Esophagus squamous epithelium (tissue), 5 donors: Measurements from ENCODE around the gene COMMD10. TPM values are rescaled to one million over a fixed set of nuclear protein-coding genes. Genes with fewer than 3 reads are reported as not detected.

Source experiments
- DNase-seq: peaks from one replicate; lab custom pipeline; 2025; lab: John Stamatoyannopoulos, UW
- H3K27ac ChIP-seq, 4 donors: fragments of 200-600 bp; sonication (generic); one replicate each; pipeline ENCODE4 v1.5.1; 2016 to 2019; ENCODE audit warnings: mild to moderate bottlenecking in 1 of 4
- H3K27me3 ChIP-seq, 4 donors: fragments of 200-600 bp; sonication (generic); 1 replicate in 3 of 4; 2 replicates in 1 of 4; pipeline versions ENCODE4 v1.5.1 to v1.6.0; 2017 to 2021; ENCODE audit warnings: antibody characterized with exemption in 1 of 4
- H3K36me3 ChIP-seq, 3 donors: fragments of 200-600 bp; sonication (generic); one replicate each; pipeline ENCODE4 v1.5.1; 2016 to 2019
- H3K4me1 ChIP-seq, 3 donors: fragments of 200-600 bp; sonication (generic); one replicate each; pipeline ENCODE4 v1.5.1; 2017 to 2019
- H3K4me3 ChIP-seq, 4 donors: fragments of 200-600 bp; sonication (generic); 1 replicate in 3 of 4; 2 replicates in 1 of 4; pipeline ENCODE4 v1.5.1; 2016 to 2019; ENCODE audit warnings: mild to moderate bottlenecking in 2 of 4, moderate library complexity in 1 of 4
- H3K9me3 ChIP-seq, 3 donors: fragments of 200-600 bp; sonication (generic); one replicate each; pipeline ENCODE4 v1.5.1; 2016 to 2019
- CTCF ChIP-seq, 6 experiments: fragments of 450-650 bp in 4 of 6; fragments of 200-600 bp in 2 of 6; sonication (generic) in 2 of 6; IDR thresholded peaks; one replicate each; pipeline ENCODE4 v1.5.1; 2016 to 2019; ENCODE audit warnings: antibody characterized with exemption in 6 of 6, mild to moderate bottlenecking in 4 of 6, moderate library complexity in 4 of 6
- POLR2A ChIP-seq, 4 donors: fragments of 450-650 bp; IDR thresholded peaks; one replicate each; pipeline ENCODE4 v1.6.1; 2017; ENCODE audit warnings: antibody characterized with exemption in 4 of 4, mild to moderate bottlenecking in 4 of 4, moderate library complexity in 3 of 4
- WGBS, 2 donors: methylation state at CpG; one replicate each; pipeline ENCODE4 v1.1.5; 2018; 5-methylcytosine and 5-hydroxymethylcytosine counted together
- intact Hi-C: fragments of 100-400 bp; cut with DNase I; formaldehyde crosslinking; loops from one replicate; pipeline ENCODE4 v1.15.0; 2022
- total RNA-seq, 4 donors: library from RNA; depleted of rRNA; stranded (reverse); fragments of >200 nt; gene quantifications; one replicate each; pipeline ENCODE4 v1.1.0, GENCODE V29; 2016
- donor health status: DM: yes; HTN: yes; CAD: no.

COMMD10 gene
- total RNA-seq, 4 donors from 2014 or later = 14.1 to 29.0 (median 18.7) TPM

- Histone ChIP-seq H3K4me1 (no peaks in the 10 kb centered on the region), H3K27ac (no peak overlapping the region), H3K9me3 (peaks cover 0 to 19% (median 0%) of the 10 kb centered on the region in 3 donors), H3K4me3 (no peak overlapping the region), H3K27me3 (no peaks in the 10 kb centered on the region), H3K36me3 (peaks cover 0 to 5% (median 0%) of the 10 kb centered on the region in 3 donors)
- TF ChIP-seq POLR2A (IDR thresholded peaks at IDR 0.05) (no peak), CTCF (IDR thresholded peaks at IDR 0.05) (no peak)
- DNase-seq = no peak
- WGBS, 2 donors = 93 to 96% methylated on average over 1 of the region's 1 CpG
- intact Hi-C loops = no loop called here
These were observed 189.4 kb downstream of the COMMD10 start for GRCh38 chr5:116274251-116274650.

GRCh38 chr5:116275282-116275681 is 190.5 kb downstream of the COMMD10 start:
- H3K4me3 ChIP-seq = no peak overlapping the region
- no peaks in the 10 kb centered on the region for H3K4me1 ChIP-seq
- H3K27me3 ChIP-seq = no peaks in the 10 kb centered on the region
- DNase-seq = no peak
- TF ChIP-seq CTCF (IDR thresholded peaks at IDR 0.05) (no peak), POLR2A (IDR thresholded peaks at IDR 0.05) (no peak)
- H3K36me3 ChIP-seq = peaks cover 0 to 5% (median 0%) of the 10 kb centered on the region in 3 donors
- no peak overlapping the region for H3K27ac ChIP-seq
- WGBS, 2 donors = 86 to 97% methylated on average over 3 of the region's 3 CpGs
- intact Hi-C loops = no loop called here
- peaks cover 0 to 19% (median 0%) of the 10 kb centered on the region in 3 donors for H3K9me3 ChIP-seq

- Histone ChIP-seq H3K27ac (no peak overlapping the region), H3K4me3 (no peak overlapping the region), H3K27me3 (no peaks in the 10 kb centered on the region), H3K9me3 (peaks cover 0 to 19% (median 0%) of the 10 kb centered on the region in 3 donors), H3K36me3 (peaks cover 0 to 5% (median 0%) of the 10 kb centered on the region in 3 donors), H3K4me1 (no peaks in the 10 kb centered on the region)
- no peak for TF ChIP-seq POLR2A (IDR thresholded peaks at IDR 0.05)
- no peak for TF ChIP-seq CTCF (IDR thresholded peaks at IDR 0.05)
- no peak for DNase-seq
- intact Hi-C loops = no loop called here
These were observed 192.1 kb downstream of the COMMD10 start for GRCh38 chr5:116276952-116277351.

GRCh38 chr5:116280149-116280803 is 195.5 kb downstream of the COMMD10 start:
- no peak for TF ChIP-seq CTCF (IDR thresholded peaks at IDR 0.05)
- TF ChIP-seq POLR2A (IDR thresholded peaks at IDR 0.05) = no peak
- Histone ChIP-seq H3K9me3 (peaks cover 0 to 19% (median 0%) of the 10 kb centered on the region in 3 donors), H3K4me1 (no peaks in the 10 kb centered on the region), H3K27me3 (no peaks in the 10 kb centered on the region), H3K27ac (no peak overlapping the region), H3K4me3 (no peak overlapping the region), H3K36me3 (peaks cover 0 to 5% (median 0%) of the 10 kb centered on the region in 3 donors)
- DNase-seq = no peak
- intact Hi-C loops = no loop called here
- 86 to 87% methylated on average over 5 of the region's 5 CpGs for WGBS, 2 donors

GRCh38 chr5:116281309-116281708 is 196.5 kb downstream of the COMMD10 start:
- Histone ChIP-seq H3K4me3 (peak overlapping the region in 1 of 4 donors; percentile 1), H3K4me1 (no peaks in the 10 kb centered on the region), H3K36me3 (peaks cover 0 to under 1% (median 0%) of the 10 kb centered on the region in 3 donors), H3K27ac (no peak overlapping the region), H3K9me3 (peaks cover 0 to 16% (median 0%) of the 10 kb centered on the region in 3 donors), H3K27me3 (no peaks in the 10 kb centered on the region)
- intact Hi-C loops = no loop called here
- no peak for DNase-seq
- TF ChIP-seq CTCF (IDR thresholded peaks at IDR 0.05) = no peak
- no peak for TF ChIP-seq POLR2A (IDR thresholded peaks at IDR 0.05)
- 26 to 27% methylated on average over 1 of the region's 1 CpG for WGBS, 2 donors
